Naive B cell (primary cell): ENCODE data around the gene NSG1. TPM values are rescaled to one million over a fixed set of nuclear protein-coding genes. Genes with fewer than 3 reads are reported as not detected.
A peak's percentile ranks its signal among the peaks of the same experiment; 100 is the strongest.

Source experiments
- ATAC-seq, 2 donors: fragments of 150-1000 bp; cut with Tn5 transposase; 2 replicates each; pipeline ENCODE4 v1.10.0; 2021; ENCODE audit warnings: low read depth in 2 of 2, mild to moderate bottlenecking in 2 of 2, moderate library complexity in 2 of 2
- DNase-seq: peaks from one replicate; pipeline ENCODE4 v3.0.0; 2022
- H3K27ac Mint-ChIP-seq, 6 donors: one replicate each; pipeline ENCODE4 v1.8.0; 2020 to 2022; ENCODE audit warnings: mild to moderate bottlenecking in 6 of 6, mixed read lengths in 6 of 6, moderate library complexity in 5 of 6, inconsistent platforms in 2 of 6
- H3K27me3 Mint-ChIP-seq, 3 donors: one replicate each; pipeline ENCODE4 v1.8.0; 2021 to 2022; ENCODE audit warnings: mixed read lengths in 3 of 3, mild to moderate bottlenecking in 1 of 3
- H3K36me3 Mint-ChIP-seq, 2 donors: one replicate each; pipeline ENCODE4 v1.8.0; 2020 to 2022; ENCODE audit warnings: mixed read lengths in 2 of 2, inconsistent platforms in 1 of 2, mild to moderate bottlenecking in 1 of 2
- H3K4me1 Mint-ChIP-seq, 3 donors: one replicate each; pipeline ENCODE4 v1.8.0; 2020 to 2022; ENCODE audit warnings: mixed read lengths in 3 of 3, inconsistent platforms in 1 of 3, mild to moderate bottlenecking in 1 of 3, moderate library complexity in 1 of 3
- H3K4me3 Mint-ChIP-seq, 8 donors: one replicate each; pipeline ENCODE4 v1.8.0; 2020 to 2022; ENCODE audit warnings: mild to moderate bottlenecking in 8 of 8, mixed read lengths in 8 of 8, moderate library complexity in 8 of 8, inconsistent platforms in 2 of 8
- H3K9me3 Mint-ChIP-seq, 7 donors: one replicate each; pipeline ENCODE4 v1.8.0; 2020 to 2022; ENCODE audit warnings: mixed read lengths in 7 of 7, mild to moderate bottlenecking in 5 of 7, inconsistent platforms in 2 of 7, moderate library complexity in 1 of 7
- polyA plus RNA-seq, 6 donors: library from polyadenylated mRNA; unstranded; fragments of 300-500 nt; fragmentation: Illumina TruSeq; gene quantifications; one replicate each; pipeline ENCODE4 v1.2.3, GENCODE V29; 2021; ENCODE audit warnings: low read depth in 6 of 6

NSG1 gene
- polyA plus RNA-seq, 6 donors from 2014 or later = 0.10 to 0.14 TPM; not detected in 4

GRCh38 chr4:4356106-4357041 is 30.5 kb upstream of the NSG1 start:
- ATAC-seq (no peak), DNase-seq (no peak)
- no peak overlapping the region for H3K27ac Mint-ChIP-seq
- H3K27me3 Mint-ChIP-seq = peaks cover 32 to 55% (median 50%) of the 10 kb centered on the region in 3 donors
- peaks cover 0 to 8% (median 0%) of the 10 kb centered on the region in 7 donors for H3K9me3 Mint-ChIP-seq
- H3K4me3 Mint-ChIP-seq = no peak overlapping the region
- H3K4me1 Mint-ChIP-seq = no peaks in the 10 kb centered on the region
- no peaks in the 10 kb centered on the region for H3K36me3 Mint-ChIP-seq

DNA sequence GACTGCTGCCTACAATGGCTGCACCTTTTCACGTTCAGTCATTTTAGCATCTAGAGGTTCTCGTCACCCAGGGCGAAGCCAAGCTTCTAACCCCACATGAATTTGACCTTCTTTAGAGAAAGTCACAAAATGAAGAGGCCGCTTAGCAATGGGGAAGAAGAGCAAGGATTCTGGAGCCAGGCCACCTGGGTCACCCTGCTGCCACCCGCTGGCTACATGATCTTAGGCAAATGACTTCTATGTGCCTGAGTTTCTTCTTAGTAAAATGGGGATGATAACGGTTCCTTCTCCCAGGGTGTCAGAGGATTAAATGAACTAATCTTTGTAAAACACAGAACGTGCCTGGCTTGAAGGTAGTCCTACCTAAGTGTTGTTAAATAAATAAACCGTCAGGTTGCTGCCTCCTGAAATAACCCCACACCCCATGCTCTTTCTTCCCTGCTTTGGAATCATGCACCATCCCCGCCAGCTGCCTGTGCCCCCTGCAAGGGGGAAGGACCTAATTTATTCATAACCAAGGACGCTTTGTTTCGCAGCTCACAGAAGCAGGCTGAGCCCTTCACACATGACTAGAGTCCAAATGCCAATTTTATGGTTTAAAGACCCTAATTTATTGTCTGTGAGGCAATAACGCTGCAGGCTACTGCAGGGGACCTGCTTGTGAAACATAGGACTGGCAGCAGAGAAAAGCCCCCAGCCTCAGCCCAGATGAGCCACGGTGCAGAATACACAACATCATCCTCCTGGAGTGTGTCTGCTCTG is 28.6 kb upstream of the NSG1 start:
- no peaks in the 10 kb centered on the region for H3K36me3 Mint-ChIP-seq
- H3K4me3 Mint-ChIP-seq = no peak overlapping the region
- no peaks in the 10 kb centered on the region for H3K4me1 Mint-ChIP-seq
- H3K27me3 Mint-ChIP-seq = peaks cover 39 to 71% (median 66%) of the 10 kb centered on the region in 3 donors
- peaks cover 0 to 7% (median 2%) of the 10 kb centered on the region in 7 donors for H3K9me3 Mint-ChIP-seq
- DNase-seq = no peak
- H3K27ac Mint-ChIP-seq = no peak overlapping the region
- no peak for ATAC-seq

GRCh38 chr4:4361883-4362282 is 25.0 kb upstream of the NSG1 start:
- Mint-ChIP-seq H3K4me1 (no peaks in the 10 kb centered on the region), H3K36me3 (peaks cover 0 to 19% of the 10 kb centered on the region in 2 donors), H3K27me3 (peaks cover 36 to 78% (median 70%) of the 10 kb centered on the region in 3 donors), H3K9me3 (peaks cover 11 to 23% (median 12%) of the 10 kb centered on the region in 7 donors), H3K4me3 (no peak overlapping the region), H3K27ac (no peak overlapping the region)
- no peak for DNase-seq
- no peak for ATAC-seq

DNA sequence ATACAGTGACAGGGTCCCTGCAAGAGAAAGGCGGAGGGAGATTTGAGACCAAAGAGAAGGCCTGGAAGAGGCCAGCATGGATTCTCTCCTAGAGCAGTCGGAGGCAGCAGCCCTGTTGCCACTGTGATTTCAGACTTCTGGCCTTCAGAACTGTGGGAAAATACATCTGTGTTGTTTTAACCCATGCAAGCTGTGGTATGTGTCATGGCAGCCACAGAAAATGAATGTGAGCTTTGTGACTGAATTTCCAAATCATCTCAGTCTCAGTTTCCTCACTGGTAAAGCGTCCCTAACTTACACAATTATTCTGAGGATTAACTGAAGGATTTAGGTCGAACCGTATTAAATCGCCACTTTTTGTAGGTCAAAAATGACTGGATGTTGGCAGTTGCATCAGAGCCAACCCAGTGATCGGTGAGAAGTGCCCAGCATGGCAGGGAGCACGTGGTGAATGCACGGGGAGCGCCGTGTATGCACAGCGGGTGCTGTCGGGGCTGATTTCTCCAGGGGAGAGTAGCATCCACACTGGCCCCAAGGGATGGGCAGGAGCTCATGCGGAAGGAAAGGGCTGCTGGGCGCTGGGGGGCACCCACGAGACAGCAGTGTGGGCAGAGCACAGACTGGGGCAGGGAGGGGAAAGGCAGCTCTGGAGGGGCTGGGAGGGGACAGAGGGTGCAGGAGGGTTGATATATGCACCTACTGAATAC is 23.8 kb upstream of the NSG1 start:
- DNase-seq (no peak), ATAC-seq (no peak)
- H3K4me1 Mint-ChIP-seq = no peaks in the 10 kb centered on the region
- no peak overlapping the region for H3K4me3 Mint-ChIP-seq
- peaks cover 31 to 71% (median 62%) of the 10 kb centered on the region in 3 donors for H3K27me3 Mint-ChIP-seq
- H3K9me3 Mint-ChIP-seq = peaks cover 11 to 31% (median 15%) of the 10 kb centered on the region in 7 donors
- H3K27ac Mint-ChIP-seq = no peak overlapping the region
- peaks cover 0 to 21% of the 10 kb centered on the region in 2 donors for H3K36me3 Mint-ChIP-seq

DNA sequence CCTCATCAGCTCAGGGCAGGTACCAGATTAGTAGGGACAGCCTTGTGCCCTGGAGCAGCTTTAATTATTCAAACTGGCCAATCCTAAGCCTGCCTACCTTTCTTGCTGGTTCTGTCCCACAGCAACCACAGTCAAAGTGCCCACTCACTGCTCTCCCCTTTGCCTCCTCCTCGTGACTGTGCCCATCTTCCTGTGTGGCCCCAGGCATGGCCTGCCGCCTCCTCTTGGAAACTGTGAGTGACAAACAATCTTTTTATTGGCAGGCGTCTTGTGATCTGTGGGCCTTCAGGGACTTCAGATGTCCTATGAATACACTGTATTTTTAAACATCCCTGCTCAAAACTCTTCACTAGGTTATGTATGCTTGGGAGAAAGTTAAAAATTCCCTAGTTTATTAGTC is 22.8 kb upstream of the NSG1 start:
- DNase-seq (no peak), ATAC-seq (no peak)
- H3K36me3 Mint-ChIP-seq = peaks cover 0 to 21% of the 10 kb centered on the region in 2 donors
- no peaks in the 10 kb centered on the region for H3K4me1 Mint-ChIP-seq
- H3K27ac Mint-ChIP-seq = no peak overlapping the region
- no peak overlapping the region for H3K4me3 Mint-ChIP-seq
- peaks cover 29 to 71% (median 64%) of the 10 kb centered on the region in 3 donors for H3K27me3 Mint-ChIP-seq
- H3K9me3 Mint-ChIP-seq = peaks cover 11 to 35% (median 15%) of the 10 kb centered on the region in 7 donors

GRCh38 chr4:4364486-4365208 is 22.3 kb upstream of the NSG1 start:
- ATAC-seq = no peak
- no peak overlapping the region for H3K4me3 Mint-ChIP-seq
- H3K4me1 Mint-ChIP-seq = no peaks in the 10 kb centered on the region
- no peak overlapping the region for H3K27ac Mint-ChIP-seq
- DNase-seq = no peak
- peaks cover 29 to 74% (median 70%) of the 10 kb centered on the region in 3 donors for H3K27me3 Mint-ChIP-seq
- H3K9me3 Mint-ChIP-seq = peaks cover 9 to 35% (median 15%) of the 10 kb centered on the region in 7 donors
- H3K36me3 Mint-ChIP-seq = peaks cover 0 to 24% of the 10 kb centered on the region in 2 donors

- H3K4me1 Mint-ChIP-seq = no peaks in the 10 kb centered on the region
- no peak for DNase-seq
- no peak for ATAC-seq
- H3K4me3 Mint-ChIP-seq = no peak overlapping the region
- H3K36me3 Mint-ChIP-seq = peaks cover 0 to 29% of the 10 kb centered on the region in 2 donors
- H3K27me3 Mint-ChIP-seq = peaks cover 15 to 51% (median 39%) of the 10 kb centered on the region in 3 donors
- H3K9me3 Mint-ChIP-seq = peaks cover 9 to 30% (median 13%) of the 10 kb centered on the region in 7 donors
- H3K27ac Mint-ChIP-seq = no peak overlapping the region
Measured at GRCh38 chr4:4368809-4369580, 17.9 kb upstream of the NSG1 start.

- ATAC-seq (no peak), DNase-seq (no peak)
- Mint-ChIP-seq H3K9me3 (peaks cover 4 to 11% (median 9%) of the 10 kb centered on the region in 7 donors), H3K36me3 (peaks cover 4 to 17% of the 10 kb centered on the region in 2 donors), H3K27ac (peak overlapping the region in 1 of 6 donors; percentile 30), H3K4me3 (no peak overlapping the region), H3K27me3 (peaks cover 13 to 47% (median 42%) of the 10 kb centered on the region in 3 donors), H3K4me1 (no peaks in the 10 kb centered on the region)
Measured at GRCh38 chr4:4374388-4375098, 12.4 kb upstream of the NSG1 start.

DNA sequence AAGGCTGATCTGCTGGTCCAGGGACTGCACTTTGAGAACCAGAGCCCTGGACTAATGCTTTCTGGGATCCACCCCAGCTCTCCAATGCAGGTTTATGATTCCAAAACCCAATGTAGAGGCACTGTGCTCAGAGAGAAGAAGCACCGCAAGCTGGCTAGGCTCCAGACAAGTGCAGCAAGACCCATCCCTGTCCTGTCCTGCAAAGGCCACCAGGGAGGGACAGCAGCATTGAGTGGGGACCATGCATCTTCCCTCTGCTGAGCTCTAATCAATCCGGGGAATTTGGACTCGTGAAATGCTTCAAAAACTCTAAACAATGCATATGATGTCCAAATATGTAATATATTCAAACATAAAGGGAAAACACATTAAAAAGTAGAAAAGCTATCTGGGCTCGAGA is 10.8 kb upstream of the NSG1 start:
- H3K27ac Mint-ChIP-seq = no peak overlapping the region
- DNase-seq (no peak), ATAC-seq (no peak)
- peaks cover 12 to 52% (median 50%) of the 10 kb centered on the region in 3 donors for H3K27me3 Mint-ChIP-seq
- no peaks in the 10 kb centered on the region for H3K4me1 Mint-ChIP-seq
- no peak overlapping the region for H3K4me3 Mint-ChIP-seq
- H3K9me3 Mint-ChIP-seq = peaks cover 4 to 11% (median 9%) of the 10 kb centered on the region in 7 donors
- H3K36me3 Mint-ChIP-seq = peaks cover 4 to 11% of the 10 kb centered on the region in 2 donors

- no peaks in the 10 kb centered on the region for H3K4me1 Mint-ChIP-seq
- DNase-seq (no peak), ATAC-seq (no peak)
- peaks cover 4 to 11% (median 9%) of the 10 kb centered on the region in 7 donors for H3K9me3 Mint-ChIP-seq
- H3K27me3 Mint-ChIP-seq = peaks cover 18 to 58% (median 55%) of the 10 kb centered on the region in 3 donors
- H3K4me3 Mint-ChIP-seq = no peak overlapping the region
- H3K27ac Mint-ChIP-seq = no peak overlapping the region
- H3K36me3 Mint-ChIP-seq = peaks cover 4 to 11% of the 10 kb centered on the region in 2 donors
Measured at GRCh38 chr4:4377191-4377590, 9.7 kb upstream of the NSG1 start.

GRCh38 chr4:4377732-4378460 is 9.0 kb upstream of the NSG1 start:
- Mint-ChIP-seq H3K27ac (no peak overlapping the region), H3K4me3 (no peak overlapping the region), H3K27me3 (peaks cover 22 to 65% (median 60%) of the 10 kb centered on the region in 3 donors), H3K9me3 (peaks cover 2 to 11% (median 9%) of the 10 kb centered on the region in 7 donors), H3K36me3 (peaks cover 4 to 11% of the 10 kb centered on the region in 2 donors), H3K4me1 (no peaks in the 10 kb centered on the region)
- ATAC-seq (no peak), DNase-seq (no peak)
